HCT116 (cell line): ENCODE data around the gene WASHC2A.
"Not testable (repeated sequence)": the region's sequence is repeated elsewhere in the genome, so short reads cannot be mapped to it uniquely, and the experiment has no call there.

Source experiments
- CBX3 ChIP-seq: IDR thresholded peaks from 2 replicates; pipeline ENCODE4 v1.6.1; 2012; ENCODE audit warnings: low read depth
- CEBPB ChIP-seq: IDR thresholded peaks from 2 replicates; pipeline ENCODE4 v1.6.1; 2012; ENCODE audit warnings: low read depth
- CTCF ChIP-seq, 3 experiments: fragments of 200-600 bp in 1 of 3; sonication (generic) in 1 of 3; IDR thresholded peaks in 2 of 3; conservative IDR thresholded peaks in 1 of 3; 2 replicates each; pipeline ENCODE4 v1.5.1; 2012 to 2017; ENCODE audit warnings: low read depth in 2 of 3, low read length in 2 of 3, antibody characterized with exemption in 1 of 3, borderline replicate concordance in 1 of 3, control low read depth in 1 of 3, mild to moderate bottlenecking in 1 of 3, mixed read lengths in 1 of 3, mixed run types in 1 of 3, moderate library complexity in 1 of 3; ENCODE audit not compliant: insufficient read depth in 1 of 3
- EZH2 ChIP-seq: fragments of 200-600 bp; sonication (generic); IDR thresholded peaks from 2 replicates; pipeline ENCODE4 v1.6.1; 2017; ENCODE audit warnings: antibody characterized with exemption, mixed run types
- JUND ChIP-seq: IDR thresholded peaks from 2 replicates; pipeline ENCODE4 v1.6.1; 2012
- MAX ChIP-seq: IDR thresholded peaks from 2 replicates; pipeline ENCODE4 v1.6.1; 2012
- POLR2A ChIP-seq: IDR thresholded peaks from 2 replicates; pipeline ENCODE4 v1.7.0; 2011; ENCODE audit warnings: borderline replicate concordance; ENCODE audit not compliant: insufficient read depth, insufficient read length; ENCODE audit errors: extremely low read depth
- POLR2AphosphoS5 ChIP-seq: IDR thresholded peaks from 2 replicates; pipeline ENCODE4 v1.6.1; 2011; ENCODE audit warnings: mild to moderate bottlenecking, low read depth, low read length, moderate library complexity
- RAD21 ChIP-seq: IDR thresholded peaks from 2 replicates; pipeline ENCODE4 v1.6.1; 2012; ENCODE audit warnings: low read depth, mild to moderate bottlenecking
- REST ChIP-seq: IDR thresholded peaks from 2 replicates; pipeline ENCODE4 v1.6.1; 2012; ENCODE audit warnings: low read depth
- YY1 ChIP-seq: IDR thresholded peaks from 2 replicates; pipeline ENCODE4 v1.6.1; 2011; ENCODE audit warnings: low read length, low read depth, moderate library complexity, mild to moderate bottlenecking; ENCODE audit not compliant: insufficient replicate concordance; ENCODE audit errors: extremely low read depth

- TF ChIP-seq CTCF (IDR thresholded peaks at IDR 0.05 in 2 of 3, conservative IDR thresholded peaks at IDR 0.05 in 1 of 3; ENCODE audit: borderline replicate concordance in 1 of 3, insufficient read depth in 1 of 3, low read depth in 2 of 3, low read length in 2 of 3); REST; YY1; POLR2AphosphoS5; POLR2A; CEBPB; RAD21; EZH2; MAX; CBX3; JUND: not testable (repeated sequence)
Observed at GRCh38 chr10:50094630-50095029, 26.9 kb downstream of the WASHC2A start.
